Smooth muscle cell (in vitro differentiated cells): ENCODE data around the gene BRPF3. TPM values are rescaled to one million over a fixed set of nuclear protein-coding genes. Genes with fewer than 3 reads are reported as not detected.

ENCODE experiments used
- DNase-seq: peaks from one replicate; lab custom pipeline; 2025; ENCODE audit not compliant: unreplicated experiment; lab: John Stamatoyannopoulos, UW
- H2AFZ ChIP-seq: fragments of 200-600 bp; sonication (generic); 2 replicates; pipeline ENCODE4 v1.6.0; 2016; ENCODE audit warnings: antibody characterized with exemption, low read depth, mild to moderate bottlenecking
- H3F3A ChIP-seq: fragments of 200-600 bp; sonication (generic); 2 replicates; pipeline ENCODE4 v1.6.0; 2017; ENCODE audit warnings: antibody characterized with exemption, low read depth
- H3K27ac ChIP-seq: fragments of 200-600 bp; sonication (generic); 2 replicates; pipeline ENCODE4 v1.5.1; 2016; ENCODE audit warnings: low read depth, mild to moderate bottlenecking
- H3K27me3 ChIP-seq: fragments of 200-600 bp; sonication (generic); 2 replicates; pipeline ENCODE4 v1.6.1; 2016; ENCODE audit warnings: low read depth, mild to moderate bottlenecking
- H3K36me3 ChIP-seq: fragments of 200-600 bp; sonication (generic); 2 replicates; pipeline ENCODE4 v1.5.1; 2016; ENCODE audit warnings: low read depth
- H3K4me1 ChIP-seq: fragments of 200-600 bp; sonication (generic); 2 replicates; pipeline ENCODE4 v1.5.1; 2016; ENCODE audit warnings: low read depth
- H3K4me2 ChIP-seq: fragments of 200-600 bp; sonication (generic); 2 replicates; pipeline ENCODE4 v1.6.0; 2016; ENCODE audit warnings: mild to moderate bottlenecking
- H3K4me3 ChIP-seq: fragments of 200-600 bp; sonication (generic); 2 replicates; pipeline ENCODE4 v1.5.1; 2016; ENCODE audit warnings: mild to moderate bottlenecking
- H3K79me2 ChIP-seq: fragments of 200-600 bp; sonication (generic); 2 replicates; pipeline ENCODE4 v1.6.0; 2016; ENCODE audit warnings: low read depth, mild to moderate bottlenecking
- H3K9ac ChIP-seq: fragments of 200-600 bp; sonication (generic); 2 replicates; pipeline ENCODE4 v1.6.0; 2016; ENCODE audit warnings: low read depth
- H3K9me3 ChIP-seq: fragments of 200-600 bp; sonication (generic); replicated peaks from 2 replicates; pipeline ENCODE4 v1.5.1; 2016; ENCODE audit warnings: low read depth
- H4K20me1 ChIP-seq: fragments of 200-600 bp; sonication (generic); 2 replicates; pipeline ENCODE4 v1.6.0; 2016; ENCODE audit warnings: low read depth
- CTCF ChIP-seq: fragments of 200-600 bp; sonication (generic); IDR thresholded peaks from 2 replicates; pipeline ENCODE4 v1.5.1; 2017; ENCODE audit warnings: borderline replicate concordance, mild to moderate bottlenecking, antibody characterized with exemption; ENCODE audit not compliant: insufficient read depth, poor library complexity, severe bottlenecking
- WGBS: methylation state at CpG from one replicate; pipeline ENCODE4 v1.1.7; 2016; ENCODE audit warnings: low lambda C conversion rate; 5-methylcytosine and 5-hydroxymethylcytosine counted together
- polyA plus RNA-seq: library from polyadenylated mRNA; unstranded; fragments of >200 nt; fragmentation: Nextera tagmentation; extraction: Ambion mirVana; gene quantifications from 2 replicates; pipeline ENCODE4 v1.2.1, GENCODE V29; 2016
- total RNA-seq: library from RNA; depleted of rRNA; stranded (reverse); fragments of >200 nt; gene quantifications from 2 replicates; pipeline ENCODE4 v1.2.3, GENCODE V29; 2014

Gene BRPF3
- total and polyA plus RNA-seq, 2 experiments from 2014 or later = 8.9 to 20.0 TPM

- Histone ChIP-seq H3K27ac (no peak overlapping the region), H3K27me3 (no peaks in the 10 kb centered on the region), H3K4me1 (no peaks in the 10 kb centered on the region), H3F3A (no peaks in the 10 kb centered on the region), H4K20me1 (peaks cover 8% of the 10 kb centered on the region), H3K9ac (no peak overlapping the region), H3K4me2 (no peak overlapping the region), H3K36me3 (peaks cover 4% of the 10 kb centered on the region), H2AFZ (no peak overlapping the region), H3K79me2 (no peaks in the 10 kb centered on the region), H3K4me3 (no peak overlapping the region), H3K9me3 (no peaks in the 10 kb centered on the region)
- WGBS = 98% methylated on average over 11 of the region's 11 CpGs
- no peak for DNase-seq
- TF ChIP-seq CTCF = no peak
These were observed 33.8 kb downstream of the BRPF3 start for GRCh38 chr6:36230371-36230770.

DNA sequence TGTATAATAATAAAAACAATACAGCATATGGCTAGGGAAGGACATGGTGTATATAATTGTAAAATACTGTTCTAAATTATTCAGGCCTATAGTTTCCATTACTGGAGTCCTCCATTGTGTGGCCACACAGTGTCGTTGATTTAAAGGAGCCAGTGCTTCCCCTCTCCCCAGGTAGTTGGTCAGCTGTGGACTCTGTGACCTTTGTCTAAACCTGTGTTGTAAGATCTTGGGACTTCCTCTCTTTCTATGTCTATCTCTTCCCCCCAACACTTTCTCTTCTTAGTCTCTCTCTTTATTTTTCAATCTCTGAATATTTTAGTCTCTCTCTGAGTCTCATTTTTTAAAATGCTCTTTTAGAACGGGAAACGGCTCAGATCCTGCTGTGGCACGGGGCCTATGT, 35.6 kb downstream of the BRPF3 start:
- Histone ChIP-seq H3K4me2 (no peak overlapping the region), H3K9ac (no peak overlapping the region), H3K4me3 (no peak overlapping the region), H3K27me3 (no peaks in the 10 kb centered on the region), H4K20me1 (no peaks in the 10 kb centered on the region), H3K27ac (no peak overlapping the region), H3K36me3 (no peaks in the 10 kb centered on the region), H3F3A (no peaks in the 10 kb centered on the region), H3K79me2 (no peaks in the 10 kb centered on the region), H3K9me3 (no peaks in the 10 kb centered on the region), H2AFZ (no peak overlapping the region), H3K4me1 (no peaks in the 10 kb centered on the region)
- no peak for TF ChIP-seq CTCF
- DNase-seq = no peak
- WGBS = 97% methylated on average over 4 of the region's 4 CpGs

- no peak for DNase-seq
- no peaks in the 10 kb centered on the region for H3K79me2 ChIP-seq
These were observed 38.8 kb downstream of the BRPF3 start for GRCh38 chr6:36235309-36235708.

More at GRCh38 chr6:36235309-36235708, 38.8 kb downstream of the BRPF3 start:
- TF ChIP-seq CTCF = no peak
- Histone ChIP-seq H3K36me3 (no peaks in the 10 kb centered on the region), H3K4me2 (no peak overlapping the region), H2AFZ (no peak overlapping the region), H4K20me1 (no peaks in the 10 kb centered on the region), H3F3A (no peaks in the 10 kb centered on the region), H3K27ac (no peak overlapping the region), H3K4me3 (no peak overlapping the region), H3K9me3 (no peaks in the 10 kb centered on the region), H3K4me1 (no peaks in the 10 kb centered on the region), H3K27me3 (no peaks in the 10 kb centered on the region), H3K9ac (no peak overlapping the region)
- WGBS = 63% methylated on average over 3 of the region's 3 CpGs
